ENCODE measurements around the gene FDPS.

Gene FDPS

DNA sequence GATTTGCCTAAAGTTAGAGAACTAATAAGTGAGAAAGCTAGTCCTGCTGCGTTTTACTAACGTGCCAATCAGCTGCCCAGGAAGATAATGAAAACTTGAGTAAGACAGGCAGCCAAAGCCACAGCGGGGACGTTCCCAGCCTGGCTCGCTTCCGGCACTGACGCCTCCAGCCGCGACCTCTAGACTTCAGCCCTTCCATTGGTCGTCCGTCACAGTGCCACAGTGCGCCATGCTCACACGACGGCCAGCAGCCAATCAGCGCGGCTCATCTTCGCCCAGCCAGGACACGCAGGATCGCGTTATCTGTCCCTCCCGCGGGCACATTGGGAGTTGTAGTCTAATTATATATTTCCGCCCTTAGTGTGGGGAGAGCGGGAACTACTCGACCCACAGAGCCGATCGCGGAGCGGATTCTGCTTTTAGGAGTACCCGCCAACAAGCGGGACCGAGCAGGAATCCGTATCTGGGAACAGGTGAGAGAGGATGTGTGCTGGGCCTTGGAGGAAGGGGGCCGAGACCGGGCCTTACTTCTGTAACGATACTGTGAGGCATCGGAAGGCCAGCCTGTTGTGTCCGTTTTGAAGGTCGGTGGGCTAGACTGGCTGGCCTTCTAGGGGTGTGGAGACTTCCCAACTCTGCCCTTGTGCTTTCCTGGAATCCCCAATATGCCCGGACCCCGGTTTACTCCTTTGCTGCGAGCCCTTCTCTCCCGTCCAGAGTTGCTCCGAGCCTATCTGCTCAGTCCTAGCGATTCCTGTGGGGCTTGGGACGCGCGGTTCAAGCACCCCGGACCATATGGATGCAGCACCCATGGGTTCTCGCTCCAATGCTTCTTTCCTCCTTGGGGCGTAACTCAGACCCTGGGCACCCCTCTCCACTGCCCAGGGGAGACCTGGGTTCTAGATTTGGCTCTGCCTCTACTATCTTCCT, at the start of gene FDPS:
Gene FDPS (plus strand): TSS at position 374 of the 930 bp plus-strand sequence. CDS start 924 bp downstream, outside the sequence.
- peak; percentile 94 to 96 for DNase-seq (ENCODE audit: low read depth in 2 of 2)

DNA sequence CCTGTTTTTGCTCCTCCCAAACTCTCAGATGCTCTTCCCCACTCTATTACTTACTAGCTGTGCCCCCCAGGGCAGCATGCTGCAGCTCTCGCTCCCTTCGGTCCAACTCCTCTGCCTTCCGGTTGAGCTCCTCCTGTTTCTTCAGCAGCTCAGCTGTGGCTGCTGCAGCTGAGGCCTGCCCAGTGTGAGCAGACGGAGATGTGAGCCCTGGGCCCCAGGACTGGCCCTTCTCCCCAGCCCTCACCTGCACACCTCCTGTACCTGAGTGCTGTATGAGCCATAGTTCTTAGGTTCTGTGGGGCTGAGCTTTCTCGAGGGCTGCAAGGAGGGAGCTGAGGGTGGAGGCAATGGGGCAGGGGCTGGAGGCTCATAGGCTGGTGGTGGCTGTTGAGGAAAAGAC, 48.4 kb upstream of the FDPS start:
- DNase-seq (ENCODE audit: low read depth in 2 of 2), result no peak

DNA sequence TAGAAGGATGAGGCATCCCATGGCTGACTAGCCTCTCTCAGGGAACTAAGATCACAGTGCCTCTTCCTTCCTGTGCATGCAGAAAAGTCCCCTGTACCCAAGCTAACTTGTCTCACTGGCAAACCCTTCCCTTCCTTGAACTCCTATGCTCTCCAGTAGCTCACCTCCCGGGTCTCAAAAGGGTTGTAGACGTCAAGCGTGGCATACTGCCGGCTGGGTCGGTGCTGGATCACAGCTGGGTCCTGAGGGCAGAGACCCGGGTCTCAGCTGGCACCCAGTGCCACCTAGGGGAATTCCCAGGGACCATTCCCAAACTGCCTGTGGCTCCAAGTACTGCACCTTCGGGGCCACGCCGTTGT, 47.2 kb upstream of the FDPS start:
- no peak for DNase-seq (ENCODE audit: low read depth in 2 of 2)

DNA sequence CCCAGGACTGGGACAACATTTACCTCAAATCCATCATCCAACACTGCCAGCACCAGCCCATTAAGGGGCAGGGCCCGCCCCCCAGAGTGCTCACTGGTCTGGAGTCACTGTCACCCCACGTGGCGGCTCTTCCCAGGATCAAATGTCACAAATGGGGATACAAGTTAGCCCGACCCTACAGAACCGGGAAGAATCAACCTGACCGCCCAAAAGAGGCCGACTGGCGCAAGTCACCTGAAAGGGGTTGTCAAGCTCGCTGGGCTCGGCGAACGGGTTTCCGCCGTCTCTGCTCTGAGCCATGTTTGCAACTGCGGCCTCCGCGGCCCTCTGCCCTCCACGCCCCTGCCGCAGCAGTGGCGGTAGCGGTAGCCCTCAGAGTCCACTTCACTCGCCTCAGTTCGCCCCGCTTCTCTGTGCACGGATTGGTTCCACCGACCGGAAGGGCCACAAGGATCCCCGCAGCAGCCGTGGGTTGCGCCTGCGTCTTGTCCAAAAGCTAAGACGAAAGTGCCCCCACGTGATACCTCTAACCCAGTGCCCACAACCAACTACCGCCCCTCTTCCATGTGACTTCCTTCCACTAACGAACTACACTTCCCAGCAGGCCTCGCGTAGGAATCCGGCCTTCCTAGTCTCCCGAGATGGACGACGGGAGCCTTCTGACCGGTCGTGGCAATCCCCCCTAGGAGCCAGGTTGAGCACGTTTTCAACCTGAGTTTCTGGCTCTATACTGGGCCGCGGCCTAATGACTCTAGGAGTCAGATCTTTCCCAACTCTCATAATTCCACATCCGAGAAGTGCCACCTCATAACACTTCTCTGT, 46.6 kb upstream of the FDPS start, which contains the start of gene SCAMP3:
Gene SCAMP3 (minus strand): TSS at position 509 of the 822 bp plus-strand sequence. CDS start 209 bp downstream, at position 300.
- DNase-seq (ENCODE audit: low read depth in 2 of 2), result peak; percentile 79 to 85

DNA sequence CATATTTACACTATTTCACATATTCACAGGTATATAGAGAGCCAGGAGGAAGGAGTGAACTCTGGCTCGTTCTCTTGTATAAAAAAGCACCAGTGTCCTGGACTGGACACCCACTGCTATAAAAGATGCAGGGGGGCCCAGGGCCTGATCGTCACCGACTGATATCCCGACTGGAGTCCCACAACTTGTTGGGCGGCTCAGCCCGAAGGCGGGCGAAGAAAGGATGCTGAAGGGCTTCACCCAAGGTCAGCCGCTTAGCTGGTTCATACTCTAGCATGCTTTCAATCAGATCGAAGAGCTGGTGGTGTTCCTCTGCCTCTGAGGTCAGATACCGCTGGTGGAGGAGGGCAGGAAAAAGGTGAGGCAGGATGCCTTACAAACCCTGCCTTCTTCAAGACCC, 45.6 kb upstream of the FDPS start:
- no peak for DNase-seq (ENCODE audit: low read depth in 2 of 2)

DNA sequence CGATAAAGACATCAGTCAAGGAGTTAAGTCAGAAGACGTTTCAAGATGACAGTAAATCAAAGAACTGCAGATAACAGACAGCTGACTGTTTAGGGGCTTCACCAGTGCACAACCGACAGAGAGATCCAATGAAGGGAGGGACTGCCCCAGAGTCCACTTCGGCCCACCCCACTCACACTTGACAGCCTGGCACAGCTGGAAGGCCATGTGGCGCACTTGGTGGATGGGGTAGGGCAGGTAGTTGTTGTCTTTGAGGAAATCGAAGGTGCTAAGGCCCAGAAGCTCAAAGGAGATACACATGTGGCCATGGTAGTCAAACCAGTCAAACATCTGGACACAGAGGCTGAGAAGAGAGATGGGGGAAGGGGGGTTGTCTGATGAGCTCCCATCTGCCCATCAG, 42.1 kb upstream of the FDPS start:
- DNase-seq (ENCODE audit: low read depth in 2 of 2), result no peak

DNA sequence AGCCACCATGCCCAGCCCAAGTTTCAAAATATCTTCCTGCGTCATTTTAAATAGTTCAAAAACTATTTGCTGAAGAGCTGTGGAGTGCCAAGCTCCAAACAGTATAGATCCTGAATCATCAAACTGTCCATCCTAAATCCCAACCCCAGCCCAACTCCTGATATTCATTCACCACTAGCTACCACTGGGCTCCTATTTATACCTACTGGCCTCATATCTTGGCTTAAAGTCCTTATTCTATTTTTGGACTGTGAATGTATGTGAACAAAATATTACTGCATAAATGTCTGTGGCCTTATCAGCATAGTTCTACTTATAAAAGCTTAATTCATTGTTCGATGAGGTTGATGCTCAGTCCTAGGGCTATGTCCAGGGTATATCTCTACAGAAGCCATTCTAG, 41.3 kb upstream of the FDPS start:
- no peak for DNase-seq (ENCODE audit: low read depth in 2 of 2)

DNA sequence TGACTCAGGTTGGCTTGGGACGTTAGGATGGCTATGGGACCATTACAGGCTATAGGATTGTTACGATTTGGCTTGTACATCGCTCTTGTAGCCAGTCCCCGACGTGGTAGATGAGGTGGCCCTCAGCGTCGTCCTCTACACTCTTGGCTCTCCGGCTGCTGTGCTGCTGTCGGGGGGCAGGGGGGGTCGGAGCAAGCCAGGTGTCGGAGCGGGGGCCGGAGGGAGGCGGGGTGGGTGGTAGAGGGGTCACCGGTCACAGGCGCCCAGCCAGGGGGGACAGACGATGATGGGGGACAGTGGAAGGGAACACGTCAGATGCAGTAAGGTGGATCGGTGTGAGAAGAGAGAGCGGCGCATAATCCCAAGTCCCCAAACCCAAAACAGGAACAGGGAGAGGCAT, 40.0 kb upstream of the FDPS start:
- no peak for DNase-seq (ENCODE audit: low read depth in 2 of 2)

DNA sequence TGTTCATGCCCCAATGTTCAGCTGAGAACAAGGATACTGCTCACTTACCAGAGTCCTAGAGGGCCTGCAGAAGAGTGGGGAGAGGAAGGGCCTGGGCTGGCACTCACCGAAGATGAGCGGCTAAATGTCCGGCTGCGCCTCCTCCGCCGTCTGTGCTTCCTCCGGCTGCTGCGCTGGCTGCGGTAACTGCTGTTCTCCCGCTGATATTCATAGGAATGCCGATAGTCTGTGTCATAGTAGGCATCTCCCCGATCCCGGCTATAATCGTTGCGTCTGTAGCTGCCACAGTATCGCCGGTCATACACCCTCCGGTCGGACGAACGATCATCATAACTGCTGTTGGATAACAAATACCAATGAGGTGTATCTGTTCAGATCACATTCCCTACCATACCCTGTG, 39.3 kb upstream of the FDPS start:
- DNase-seq (ENCODE audit: low read depth in 2 of 2), result no peak

DNA sequence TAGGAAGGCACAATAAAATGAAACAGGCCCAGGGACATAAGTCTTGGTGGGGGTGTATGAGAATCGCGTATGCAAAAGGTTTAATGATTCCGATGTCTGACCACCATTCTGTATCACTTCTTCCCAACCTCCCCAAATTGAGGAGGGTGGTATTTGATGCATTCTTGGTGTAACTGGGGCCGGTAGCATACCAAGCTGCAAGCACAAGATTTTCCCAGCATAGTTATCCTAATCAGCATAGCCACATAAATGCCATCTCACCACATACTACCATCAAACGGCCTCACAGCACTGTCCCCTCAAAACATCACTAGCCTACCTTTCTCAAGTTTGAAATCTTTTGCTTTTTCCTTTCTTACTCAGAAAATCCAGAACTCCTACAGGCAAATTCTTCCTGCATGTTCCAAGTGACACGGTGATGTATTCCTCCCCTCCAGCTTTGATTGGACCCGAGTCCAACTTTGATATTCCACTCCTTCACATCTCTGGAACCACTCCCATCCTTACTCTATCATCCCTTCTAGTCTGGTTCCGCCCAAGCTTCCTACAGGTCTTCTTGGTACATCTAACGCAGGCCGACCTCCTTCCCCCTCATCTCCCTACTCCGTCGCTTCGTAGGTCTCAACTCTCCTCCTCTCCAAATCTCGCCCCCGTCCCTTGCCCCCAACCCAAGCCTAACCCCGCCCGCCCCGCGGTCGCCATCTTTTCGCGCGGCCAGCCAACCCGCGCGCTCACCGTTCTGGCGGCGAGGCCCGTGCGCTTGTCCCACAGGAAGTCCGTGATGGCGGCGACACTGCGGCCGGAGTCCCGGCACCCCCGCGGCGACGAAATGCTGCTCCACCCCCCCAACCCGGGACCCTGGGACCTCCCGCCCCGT, 36.0 kb upstream of the FDPS start:
- no peak for DNase-seq (ENCODE audit: low read depth in 2 of 2)

DNA sequence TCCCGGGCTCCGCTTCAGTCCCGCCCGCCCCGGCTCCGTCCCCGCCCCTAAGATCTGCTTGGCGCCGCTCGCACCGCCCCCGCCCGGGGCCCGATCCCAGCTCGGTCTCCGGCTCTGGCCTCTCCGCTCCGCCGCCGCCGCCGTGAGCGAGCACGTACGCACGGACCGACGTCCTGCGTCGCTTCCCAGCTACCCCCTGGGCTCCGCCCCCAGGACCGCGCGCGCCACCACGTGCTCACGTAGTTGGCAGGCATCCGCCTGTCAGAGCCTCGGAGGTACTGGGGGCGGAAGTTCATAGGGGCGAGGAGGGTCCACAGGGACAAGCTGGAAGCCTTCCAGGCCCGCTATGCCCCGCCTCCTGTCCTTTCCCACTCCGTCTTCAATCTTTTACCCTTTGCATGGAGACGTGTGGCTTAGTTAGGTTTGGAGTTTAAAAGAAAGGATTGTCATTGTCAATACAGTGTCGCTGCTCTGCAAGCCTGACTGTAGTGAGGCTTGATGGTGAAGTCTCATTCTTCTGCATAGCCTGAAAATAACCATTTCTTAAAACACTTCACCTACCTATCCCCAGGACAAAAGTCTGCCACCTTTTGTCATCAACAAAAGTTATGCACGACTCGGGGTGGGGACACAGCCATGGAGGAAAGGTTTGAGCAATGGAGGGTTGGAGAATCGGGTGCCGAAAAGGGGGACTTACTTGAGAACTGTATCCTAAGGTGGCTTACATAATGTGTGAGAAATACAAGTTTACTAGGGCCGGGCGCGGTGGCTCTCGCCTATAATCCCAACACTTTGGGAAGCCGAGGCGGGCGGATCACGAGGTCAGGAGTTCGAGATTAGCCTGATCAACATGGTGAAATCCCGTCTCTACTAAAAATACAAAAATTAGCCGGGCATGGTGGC, 35.1 kb upstream of the FDPS start, which contains the start of gene CLK2:
Gene CLK2 (minus strand): TSS at position 162 of the 903 bp plus-strand sequence. CDS start 2,527 bp downstream, outside the sequence.
- peak; percentile 94 to 97 for DNase-seq (ENCODE audit: low read depth in 2 of 2)

DNA sequence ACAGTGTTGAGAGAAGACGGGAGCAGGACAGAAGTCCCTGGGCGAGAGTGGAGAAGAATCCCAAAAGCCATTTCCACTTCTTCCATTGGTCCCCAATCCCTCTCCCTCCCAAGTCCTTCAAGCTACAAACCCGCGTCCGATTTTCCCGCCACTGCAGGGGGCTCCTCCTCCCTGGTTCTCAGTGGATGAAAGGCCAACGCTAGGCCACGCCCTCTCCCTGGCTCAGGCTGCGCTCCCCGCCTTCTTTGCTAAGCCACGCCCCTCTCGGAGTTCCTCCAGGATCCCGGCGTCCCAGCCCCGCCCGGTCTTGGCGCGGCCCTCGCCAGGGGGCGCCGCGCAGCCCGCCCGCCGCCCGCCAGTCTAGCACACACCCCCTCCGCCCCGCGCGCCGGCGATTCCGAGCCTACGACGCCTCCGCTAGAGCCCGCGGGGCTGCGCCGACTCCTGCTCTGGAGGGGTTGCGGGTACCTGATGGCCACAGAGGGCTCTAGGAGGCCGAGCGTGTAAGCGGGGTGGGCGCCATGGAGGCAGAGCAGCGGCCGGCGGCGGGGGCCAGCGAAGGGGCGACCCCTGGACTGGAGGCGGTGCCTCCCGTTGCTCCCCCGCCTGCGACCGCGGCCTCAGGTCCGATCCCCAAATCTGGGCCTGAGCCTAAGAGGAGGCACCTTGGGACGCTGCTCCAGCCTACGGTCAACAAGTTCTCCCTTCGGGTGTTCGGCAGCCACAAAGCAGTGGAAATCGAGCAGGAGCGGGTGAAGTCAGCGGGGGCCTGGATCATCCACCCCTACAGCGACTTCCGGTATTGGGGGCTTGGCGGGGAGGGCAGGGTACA, 31.4 kb upstream of the FDPS start, which contains the start of gene HCN3:
Gene HCN3 (plus strand): TSS at position 394 of the 832 bp plus-strand sequence. CDS start 128 bp downstream, at position 522.
- peak; percentile 91 to 98 for DNase-seq (ENCODE audit: low read depth in 2 of 2)

DNA sequence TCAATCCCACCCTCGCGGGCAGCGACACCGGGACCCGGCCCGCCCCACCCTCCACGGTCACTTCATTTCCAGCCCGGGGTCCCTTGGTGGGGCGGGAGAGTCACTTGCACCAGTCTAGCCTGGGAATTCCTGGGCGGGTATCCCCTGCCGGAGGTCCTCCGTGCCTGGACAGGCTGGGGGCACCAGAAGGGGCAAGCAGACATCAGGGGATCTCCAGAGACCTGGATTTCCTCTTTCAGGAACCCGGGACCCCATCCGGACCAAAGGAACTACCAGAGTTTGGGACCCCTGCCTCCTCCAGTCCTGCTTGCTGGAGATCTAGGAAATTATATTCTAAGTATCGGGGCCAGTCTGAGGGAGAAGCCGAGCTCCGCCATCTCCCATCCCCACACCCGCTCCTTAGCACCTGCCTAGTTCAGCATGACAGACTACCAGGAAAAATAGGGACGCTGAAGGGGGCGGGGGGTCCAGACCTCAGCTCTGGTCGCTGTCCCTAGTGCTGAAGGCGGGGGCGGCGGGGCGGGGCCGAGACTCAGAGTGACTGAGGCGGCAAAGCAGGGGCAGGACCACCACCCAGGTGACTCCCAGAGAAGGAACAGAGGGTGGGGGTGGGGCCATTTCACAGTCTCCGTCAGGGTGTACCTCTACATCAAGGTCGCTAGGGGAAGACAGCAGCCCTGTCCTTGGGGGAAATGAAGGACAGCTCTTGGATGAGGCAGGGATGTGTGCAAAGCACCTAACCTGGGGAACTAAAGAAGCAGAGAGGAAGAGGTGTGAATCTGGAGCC, 30.6 kb upstream of the FDPS start:
- peak in 1 of 2 experiments; percentile 70 for DNase-seq (ENCODE audit: low read depth in 2 of 2)

DNA sequence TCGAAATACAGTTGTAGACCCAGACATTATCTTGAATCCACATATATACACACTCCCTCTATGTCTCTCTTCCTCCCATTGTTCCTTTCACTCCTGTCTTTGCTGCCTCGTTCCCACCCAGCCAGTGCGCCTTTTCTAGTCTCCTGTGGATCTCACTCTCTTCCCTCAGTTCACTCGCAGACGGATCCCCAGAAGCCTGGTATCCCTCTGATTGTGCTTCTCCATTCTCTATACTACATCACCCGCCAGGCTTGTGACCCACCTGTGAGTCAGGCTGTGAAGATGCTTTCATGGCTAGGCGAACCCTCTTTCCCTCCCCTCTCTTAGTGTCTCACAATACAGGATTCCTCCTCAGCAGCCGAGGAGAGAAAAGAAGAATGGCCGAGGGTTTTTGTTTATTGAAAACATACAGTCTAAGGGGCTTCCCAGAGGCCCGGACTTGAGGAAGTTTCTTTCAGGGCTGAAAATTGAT, 29.9 kb upstream of the FDPS start:
- no peak for DNase-seq (ENCODE audit: low read depth in 2 of 2)

DNA sequence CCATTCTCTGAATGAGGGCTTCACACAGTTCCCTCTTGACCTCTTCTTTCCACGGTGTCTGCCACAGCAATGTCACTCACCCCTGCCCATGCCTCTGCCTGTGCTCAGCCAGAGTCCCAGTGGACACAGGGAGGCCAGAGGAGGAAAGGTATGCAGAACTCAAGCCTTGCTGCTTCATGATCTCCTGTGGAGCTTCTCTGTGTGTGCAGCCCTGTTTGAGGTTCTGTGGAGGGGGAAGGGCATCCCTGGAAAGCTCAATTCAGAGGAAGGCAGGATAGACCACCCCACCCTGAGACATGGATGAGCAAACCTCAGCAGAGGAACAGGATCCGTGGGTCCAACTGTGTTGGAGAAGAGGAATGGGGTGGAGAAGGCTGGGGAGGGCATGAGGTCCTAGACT, 29.4 kb upstream of the FDPS start:
- DNase-seq (ENCODE audit: low read depth in 2 of 2), result no peak

DNA sequence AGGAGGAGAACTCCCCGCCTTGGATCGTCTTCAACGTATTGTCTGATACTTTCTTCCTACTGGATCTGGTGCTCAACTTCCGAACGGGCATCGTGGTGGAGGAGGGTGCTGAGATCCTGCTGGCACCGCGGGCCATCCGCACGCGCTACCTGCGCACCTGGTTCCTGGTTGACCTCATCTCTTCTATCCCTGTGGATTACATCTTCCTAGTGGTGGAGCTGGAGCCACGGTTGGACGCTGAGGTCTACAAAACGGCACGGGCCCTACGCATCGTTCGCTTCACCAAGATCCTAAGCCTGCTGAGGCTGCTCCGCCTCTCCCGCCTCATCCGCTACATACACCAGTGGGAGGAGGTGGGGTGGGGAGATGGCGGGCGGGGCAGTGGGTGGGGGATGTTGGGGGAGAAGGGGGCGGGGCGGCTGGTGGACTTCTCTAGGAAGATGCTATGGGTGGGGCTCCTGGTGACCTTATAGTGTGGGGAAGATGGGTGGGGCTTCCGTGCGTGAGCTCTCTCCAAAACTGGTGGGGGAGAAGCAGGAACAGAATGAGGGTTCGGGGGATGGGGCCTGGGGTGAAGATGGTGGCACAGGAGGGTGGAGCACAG, 26.1 kb upstream of the FDPS start:
- DNase-seq (ENCODE audit: low read depth in 2 of 2), result no peak

DNA sequence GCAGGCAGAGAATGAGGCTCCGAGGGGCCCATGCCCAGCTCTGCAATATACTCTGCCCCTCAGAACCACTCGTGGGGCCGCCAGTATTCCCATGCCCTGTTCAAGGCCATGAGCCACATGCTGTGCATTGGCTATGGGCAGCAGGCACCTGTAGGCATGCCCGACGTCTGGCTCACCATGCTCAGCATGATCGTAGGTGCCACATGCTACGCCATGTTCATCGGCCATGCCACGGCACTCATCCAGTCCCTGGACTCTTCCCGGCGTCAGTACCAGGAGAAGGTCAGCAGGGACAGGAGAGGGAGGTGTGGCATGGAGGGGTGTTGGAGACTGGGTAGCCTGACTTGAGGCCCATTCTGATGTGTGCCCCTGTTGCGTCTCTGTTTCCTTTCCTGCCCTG, 24.2 kb upstream of the FDPS start:
- no peak for DNase-seq (ENCODE audit: low read depth in 2 of 2)

DNA sequence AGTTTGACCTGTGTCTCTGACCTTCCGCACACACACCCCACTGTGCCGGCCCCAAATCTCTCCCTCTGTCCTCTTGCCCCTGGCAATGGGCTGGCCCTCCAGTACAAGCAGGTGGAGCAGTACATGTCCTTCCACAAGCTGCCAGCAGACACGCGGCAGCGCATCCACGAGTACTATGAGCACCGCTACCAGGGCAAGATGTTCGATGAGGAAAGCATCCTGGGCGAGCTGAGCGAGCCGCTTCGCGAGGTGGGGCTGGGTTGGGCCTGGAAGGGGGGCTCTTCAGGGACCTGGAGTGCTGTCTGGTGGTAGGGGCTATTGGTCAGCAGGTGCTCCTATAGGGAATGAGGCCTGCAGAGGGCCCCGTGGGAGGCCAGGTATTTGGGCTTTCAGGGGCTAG, 23.6 kb upstream of the FDPS start:
- DNase-seq (ENCODE audit: low read depth in 2 of 2), result no peak
